HG03108 (cell line): ENCODE measurements around the gene DCTN5.

Source experiments
- ATAC-seq: cut with Tn5 transposase; IDR thresholded peaks from one replicate; pipeline ENCODE4 v1.9.1; 2021; ENCODE audit warnings: moderate library complexity; ENCODE audit not compliant: unreplicated experiment

DCTN5 gene

GRCh38 chr16:23651943-23652468 lies 10.7 kb downstream of the DCTN5 start:
- peak; percentile 36 for ATAC-seq

DNA sequence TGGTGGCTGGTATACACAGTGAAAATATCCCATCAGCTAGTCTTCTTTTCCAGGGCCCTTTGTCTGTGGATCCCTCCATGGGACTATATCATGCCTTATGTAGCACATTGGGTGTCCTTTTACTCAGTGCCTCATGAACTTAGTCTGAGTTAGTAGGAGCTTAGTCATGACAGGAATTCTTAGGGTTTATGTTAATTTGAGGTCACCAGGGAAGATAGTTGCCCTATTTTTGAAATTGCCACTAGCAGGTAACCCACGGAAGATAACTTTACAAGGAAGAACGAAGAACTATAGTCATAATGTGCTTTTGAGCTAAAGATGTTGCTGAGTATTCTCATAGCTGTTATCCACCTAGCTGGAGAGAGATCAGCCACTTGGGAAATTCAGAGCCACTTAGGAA lies 22.7 kb downstream of the DCTN5 start:
- ATAC-seq = no peak

DNA sequence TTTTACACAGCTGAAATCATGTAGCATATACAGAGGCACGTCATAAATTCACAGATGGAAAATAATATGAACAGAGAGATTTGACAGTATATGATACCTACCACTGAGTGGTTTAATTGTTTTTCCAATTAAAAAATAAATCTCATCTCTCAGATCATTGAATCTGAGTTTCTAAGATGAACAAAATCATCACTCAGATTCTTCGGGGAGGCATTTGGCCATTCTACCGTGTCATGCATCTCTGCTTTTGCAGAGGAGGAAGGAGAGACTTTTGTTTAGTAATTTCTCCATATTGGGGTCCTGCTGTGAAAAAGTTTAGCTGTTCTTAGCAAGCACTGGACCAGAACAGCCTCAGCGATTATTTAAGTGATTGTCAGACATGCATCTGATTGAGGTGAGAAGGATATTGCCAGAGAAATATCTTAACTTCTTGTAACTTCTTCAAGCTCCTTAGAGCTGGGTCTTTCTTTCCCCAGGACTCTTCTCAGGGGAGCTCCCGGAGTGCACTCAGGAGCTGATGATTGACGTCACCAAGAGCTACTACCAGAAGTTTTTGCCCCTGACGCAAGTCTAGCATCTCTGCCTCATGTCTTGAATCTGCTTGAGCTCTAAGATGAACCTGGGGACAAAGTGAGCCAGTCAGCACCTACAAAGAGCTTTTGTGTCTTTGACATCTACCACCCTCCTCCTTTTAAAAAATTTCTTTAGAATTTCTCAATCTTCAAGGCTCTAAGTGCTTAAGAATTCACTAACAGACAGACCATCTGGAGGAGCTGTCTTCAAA lies 25.5 kb downstream of the DCTN5 start:
- no peak for ATAC-seq

DNA sequence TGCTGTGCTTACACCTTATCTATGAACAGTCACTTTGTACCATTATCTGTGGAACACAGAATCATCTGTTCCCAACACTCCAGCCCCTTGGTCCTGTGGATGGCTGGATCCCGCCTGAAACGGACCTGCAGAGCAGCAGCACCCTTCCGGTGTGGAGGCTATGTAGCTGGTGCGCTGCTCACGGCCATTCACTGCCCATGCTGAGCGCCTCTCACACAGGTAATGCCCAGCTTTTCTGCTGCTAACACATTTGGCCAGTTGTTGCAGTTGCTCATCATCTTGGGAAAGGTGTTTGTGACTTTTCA lies 26.0 kb downstream of the DCTN5 start:
- no peak for ATAC-seq

DNA sequence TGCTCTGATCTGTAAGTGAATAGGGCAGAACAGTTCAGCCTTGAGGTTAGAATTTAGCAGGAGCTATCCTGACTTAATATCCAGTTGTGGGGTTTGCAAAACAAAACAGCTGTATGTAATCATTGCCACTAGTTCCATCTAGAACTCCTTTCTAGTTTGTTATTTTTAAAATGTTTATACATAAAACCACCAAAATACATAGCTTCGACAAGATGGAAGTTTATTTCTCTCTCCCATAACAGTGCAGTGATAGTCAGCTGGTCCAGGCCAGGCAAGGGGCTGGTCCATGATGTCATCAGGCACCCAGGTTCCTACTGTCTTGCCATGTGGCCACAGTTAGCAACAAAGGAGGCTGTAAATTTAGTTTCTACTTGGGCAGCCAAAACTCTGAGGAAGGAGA lies 27.0 kb downstream of the DCTN5 start:
- ATAC-seq = no peak

DNA sequence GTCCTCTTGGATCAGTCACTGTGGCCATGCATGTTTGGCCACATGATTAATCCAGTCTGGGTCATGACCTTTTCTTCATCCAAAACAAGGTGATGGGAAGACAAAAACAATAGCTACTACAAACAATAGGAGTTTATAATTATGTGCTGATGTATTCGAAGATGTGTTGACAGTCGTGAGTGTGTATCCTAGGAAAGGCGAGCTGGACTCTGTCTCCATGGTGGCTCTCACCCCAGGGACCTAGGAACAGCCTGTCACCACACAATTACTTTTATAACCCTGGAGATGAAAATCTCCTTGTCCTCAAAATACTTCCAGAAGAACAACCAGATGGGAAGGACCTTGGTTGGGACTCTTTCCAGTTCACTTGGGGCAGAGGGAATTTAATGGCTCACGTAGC lies 27.6 kb downstream of the DCTN5 start:
- no peak for ATAC-seq

- peak; percentile 93 for ATAC-seq
Observed at GRCh38 chr16:23670137-23670776, 29.0 kb downstream of the DCTN5 start.

GRCh38 chr16:23673971-23674614 lies 32.8 kb downstream of the DCTN5 start:
- no peak for ATAC-seq

GRCh38 chr16:23676924-23677480 lies 35.7 kb downstream of the DCTN5 start:
- no peak for ATAC-seq

- peak; percentile 87 for ATAC-seq
Observed at GRCh38 chr16:23678430-23679273, 37.4 kb downstream of the DCTN5 start, which contains the start of gene PLK1. PLK1 (plus strand) TSS chr16:23678889; CDS start chr16:23678933, 44 bp downstream.

- no peak for ATAC-seq
Observed at GRCh38 chr16:23679274-23679985, 38.2 kb downstream of the DCTN5 start.

DNA sequence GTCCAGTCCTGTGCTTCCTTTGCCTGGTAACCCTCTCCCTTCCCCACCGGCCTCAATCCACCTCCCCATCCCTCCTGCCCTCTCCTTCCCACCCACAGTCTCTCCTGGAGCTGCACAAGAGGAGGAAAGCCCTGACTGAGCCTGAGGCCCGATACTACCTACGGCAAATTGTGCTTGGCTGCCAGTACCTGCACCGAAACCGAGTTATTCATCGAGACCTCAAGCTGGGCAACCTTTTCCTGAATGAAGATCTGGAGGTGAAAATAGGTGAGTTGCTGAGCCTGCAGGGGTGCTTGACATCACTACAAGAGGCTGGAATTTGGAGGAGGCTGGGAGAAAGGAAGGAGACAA lies 38.7 kb downstream of the DCTN5 start:
- no peak for ATAC-seq

DNA sequence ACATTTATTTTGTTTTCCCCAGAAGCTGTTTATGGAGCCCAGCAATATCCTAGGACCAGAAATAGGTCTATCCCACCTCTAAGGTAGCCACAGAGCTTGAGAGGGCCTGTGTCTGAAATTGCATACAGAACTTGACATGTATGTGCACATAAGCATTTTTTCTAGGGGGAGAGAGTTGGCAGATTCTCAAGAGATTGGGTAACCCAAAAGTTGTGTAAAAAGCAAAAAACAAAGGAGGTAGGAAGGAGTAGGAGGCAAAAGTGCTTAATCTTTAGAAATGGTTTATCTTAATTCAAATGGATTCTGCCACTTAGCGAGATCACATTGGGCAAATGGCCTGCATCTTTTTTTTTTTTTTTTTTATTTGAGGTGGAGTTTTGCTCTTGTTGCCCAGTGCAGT lies 40.9 kb downstream of the DCTN5 start:
- no peak for ATAC-seq

GRCh38 chr16:23683487-23683886 lies 42.2 kb downstream of the DCTN5 start:
- no peak for ATAC-seq

DNA sequence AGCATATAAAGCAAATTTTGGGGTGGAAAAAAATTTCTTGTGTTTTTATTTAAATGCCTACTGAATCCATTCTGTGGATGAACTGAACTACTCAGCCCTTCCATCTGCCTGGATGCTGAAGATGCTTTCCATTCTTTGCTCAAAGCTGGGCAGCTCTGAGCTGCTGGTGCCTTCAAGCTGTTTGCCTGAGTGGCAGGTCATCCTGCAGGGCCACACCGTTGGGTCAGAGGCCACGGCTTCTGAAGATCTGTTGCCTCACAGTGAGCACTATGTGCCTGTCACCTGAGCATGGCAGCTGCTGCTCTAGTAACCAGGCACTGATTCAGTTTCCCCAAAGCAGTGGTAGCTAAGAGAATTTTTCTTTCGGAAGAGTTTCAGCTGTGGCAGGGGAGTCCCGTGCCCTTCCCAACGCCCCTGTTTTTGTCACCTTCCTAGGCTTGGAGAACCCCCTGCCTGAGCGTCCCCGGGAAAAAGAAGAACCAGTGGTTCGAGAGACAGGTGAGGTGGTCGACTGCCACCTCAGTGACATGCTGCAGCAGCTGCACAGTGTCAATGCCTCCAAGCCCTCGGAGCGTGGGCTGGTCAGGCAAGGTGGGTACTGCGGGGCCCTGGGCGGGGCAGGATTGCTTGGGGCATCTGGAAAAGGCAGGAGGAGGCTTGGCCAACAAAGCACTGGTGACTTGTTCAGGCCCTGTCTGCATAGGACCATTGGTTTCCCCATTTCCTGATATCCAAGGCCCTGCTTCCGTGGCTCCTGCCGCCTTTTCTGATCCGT lies 46.0 kb downstream of the DCTN5 start:
- no peak for ATAC-seq

DNA sequence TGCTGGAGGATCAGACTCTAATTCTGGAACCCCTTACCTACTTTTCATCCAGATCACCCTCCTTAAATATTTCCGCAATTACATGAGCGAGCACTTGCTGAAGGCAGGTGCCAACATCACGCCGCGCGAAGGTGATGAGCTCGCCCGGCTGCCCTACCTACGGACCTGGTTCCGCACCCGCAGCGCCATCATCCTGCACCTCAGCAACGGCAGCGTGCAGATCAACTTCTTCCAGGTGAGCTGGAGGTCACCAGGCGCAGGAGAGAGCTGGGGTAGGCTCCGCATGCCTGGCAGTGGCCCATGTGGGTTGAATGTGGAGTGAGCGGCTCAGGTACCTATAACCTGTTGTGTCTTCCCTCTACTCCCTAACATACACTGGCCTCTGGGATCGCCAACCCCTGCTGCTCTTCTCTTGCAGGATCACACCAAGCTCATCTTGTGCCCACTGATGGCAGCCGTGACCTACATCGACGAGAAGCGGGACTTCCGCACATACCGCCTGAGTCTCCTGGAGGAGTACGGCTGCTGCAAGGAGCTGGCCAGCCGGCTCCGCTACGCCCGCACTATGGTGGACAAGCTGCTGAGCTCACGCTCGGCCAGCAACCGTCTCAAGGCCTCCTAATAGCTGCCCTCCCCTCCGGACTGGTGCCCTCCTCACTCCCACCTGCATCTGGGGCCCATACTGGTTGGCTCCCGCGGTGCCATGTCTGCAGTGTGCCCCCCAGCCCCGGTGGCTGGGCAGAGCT lies 48.3 kb downstream of the DCTN5 start:
- ATAC-seq = no peak

- ATAC-seq = no peak
Observed at GRCh38 chr16:23690771-23691482, 49.7 kb downstream of the DCTN5 start.
